T-helper 2 cell treated with Interferon-gamma antibody and Interleukin-4, amounts not matched to agents 5 μg/mL and 100 μg/mL, for 36 hours (primary cell): ENCODE data around the gene RCSD1.

Experiments
- DNase-seq: peaks from one replicate; pipeline ENCODE4 v3.0.0; 2021; ENCODE audit warnings: low spot score
- H3K27ac Mint-ChIP-seq: one replicate; pipeline ENCODE4 v1.8.0; 2021; ENCODE audit warnings: mild to moderate bottlenecking, mixed read lengths
- H3K27me3 Mint-ChIP-seq: one replicate; pipeline ENCODE4 v1.8.0; 2021; ENCODE audit warnings: low read depth, mixed read lengths
- H3K36me3 Mint-ChIP-seq: one replicate; pipeline ENCODE4 v1.8.0; 2021; ENCODE audit warnings: low read depth, mixed read lengths
- H3K4me1 Mint-ChIP-seq: one replicate; pipeline ENCODE4 v1.8.0; 2021; ENCODE audit warnings: low read depth, mixed read lengths
- H3K4me3 Mint-ChIP-seq: one replicate; pipeline ENCODE4 v1.8.0; 2022; ENCODE audit warnings: mild to moderate bottlenecking, moderate library complexity, mixed read lengths
- H3K9me3 Mint-ChIP-seq: one replicate; pipeline ENCODE4 v1.8.0; 2021; ENCODE audit warnings: mixed read lengths

The RCSD1 gene

GRCh38 chr1:167672831-167673230 lies 42.8 kb downstream of the RCSD1 start:
- DNase-seq = no peak
- Mint-ChIP-seq H3K27ac (no peak overlapping the region), H3K36me3 (peaks cover 70% of the 10 kb centered on the region), H3K4me3 (no peak overlapping the region), H3K4me1 (peaks cover 64% of the 10 kb centered on the region), H3K27me3 (no peaks in the 10 kb centered on the region), H3K9me3 (no peaks in the 10 kb centered on the region)

- Mint-ChIP-seq H3K27ac (no peak overlapping the region), H3K36me3 (peaks cover 69% of the 10 kb centered on the region), H3K4me1 (peaks cover 63% of the 10 kb centered on the region), H3K4me3 (no peak overlapping the region), H3K9me3 (no peaks in the 10 kb centered on the region), H3K27me3 (no peaks in the 10 kb centered on the region)
- DNase-seq = no peak
Measured at GRCh38 chr1:167673265-167673664, 43.2 kb downstream of the RCSD1 start.

- Mint-ChIP-seq H3K9me3 (no peaks in the 10 kb centered on the region), H3K27ac (no peak overlapping the region), H3K4me1 (peaks cover 57% of the 10 kb centered on the region), H3K36me3 (peaks cover 66% of the 10 kb centered on the region), H3K4me3 (no peak overlapping the region), H3K27me3 (no peaks in the 10 kb centered on the region)
- no peak for DNase-seq
Measured at GRCh38 chr1:167674156-167674555, 44.1 kb downstream of the RCSD1 start.

GRCh38 chr1:167675440-167675839 lies 45.4 kb downstream of the RCSD1 start:
- no peak overlapping the region for H3K4me3 Mint-ChIP-seq
- DNase-seq = no peak
- H3K27me3 Mint-ChIP-seq = no peaks in the 10 kb centered on the region
- H3K36me3 Mint-ChIP-seq = peaks cover 59% of the 10 kb centered on the region
- no peak overlapping the region for H3K27ac Mint-ChIP-seq
- H3K4me1 Mint-ChIP-seq = peaks cover 49% of the 10 kb centered on the region
- no peaks in the 10 kb centered on the region for H3K9me3 Mint-ChIP-seq

- no peak for DNase-seq
- Mint-ChIP-seq H3K27ac (peak overlapping the region; percentile 6), H3K36me3 (peaks cover 50% of the 10 kb centered on the region), H3K4me1 (peaks cover 40% of the 10 kb centered on the region), H3K4me3 (no peak overlapping the region), H3K9me3 (no peaks in the 10 kb centered on the region), H3K27me3 (no peaks in the 10 kb centered on the region)
Measured at GRCh38 chr1:167676205-167676915, 46.3 kb downstream of the RCSD1 start.

- H3K27me3 Mint-ChIP-seq = no peaks in the 10 kb centered on the region
- H3K36me3 Mint-ChIP-seq = peaks cover 45% of the 10 kb centered on the region
- peak overlapping the region; percentile 52 for H3K27ac Mint-ChIP-seq
- H3K4me3 Mint-ChIP-seq = no peak overlapping the region
- no peaks in the 10 kb centered on the region for H3K9me3 Mint-ChIP-seq
- DNase-seq = no peak
- H3K4me1 Mint-ChIP-seq = peaks cover 32% of the 10 kb centered on the region
Measured at GRCh38 chr1:167676916-167677848, 47.1 kb downstream of the RCSD1 start.

- H3K4me3 Mint-ChIP-seq = no peak overlapping the region
- DNase-seq = no peak
- H3K27me3 Mint-ChIP-seq = no peaks in the 10 kb centered on the region
- no peak overlapping the region for H3K27ac Mint-ChIP-seq
- peaks cover 25% of the 10 kb centered on the region for H3K4me1 Mint-ChIP-seq
- no peaks in the 10 kb centered on the region for H3K9me3 Mint-ChIP-seq
- H3K36me3 Mint-ChIP-seq = peaks cover 43% of the 10 kb centered on the region
Measured at GRCh38 chr1:167678422-167678821, 48.4 kb downstream of the RCSD1 start.

GRCh38 chr1:167678838-167679237 lies 48.8 kb downstream of the RCSD1 start:
- Mint-ChIP-seq H3K9me3 (no peaks in the 10 kb centered on the region), H3K27me3 (no peaks in the 10 kb centered on the region), H3K4me3 (no peak overlapping the region), H3K36me3 (peaks cover 42% of the 10 kb centered on the region), H3K4me1 (peaks cover 21% of the 10 kb centered on the region), H3K27ac (no peak overlapping the region)
- DNase-seq = no peak

- H3K4me1 Mint-ChIP-seq = peaks cover 20% of the 10 kb centered on the region
Measured at GRCh38 chr1:167679714-167680113, 49.7 kb downstream of the RCSD1 start.

GRCh38 chr1:167681024-167681423 lies 51.0 kb downstream of the RCSD1 start:
- Mint-ChIP-seq H3K36me3 (peaks cover 45% of the 10 kb centered on the region), H3K9me3 (no peaks in the 10 kb centered on the region), H3K27me3 (no peaks in the 10 kb centered on the region), H3K4me3 (no peak overlapping the region), H3K27ac (no peak overlapping the region), H3K4me1 (peaks cover 15% of the 10 kb centered on the region)
- DNase-seq = no peak

More at GRCh38 chr1:167679714-167680113, 49.7 kb downstream of the RCSD1 start:
- Mint-ChIP-seq H3K36me3 (peaks cover 43% of the 10 kb centered on the region), H3K9me3 (no peaks in the 10 kb centered on the region), H3K27ac (no peak overlapping the region), H3K4me3 (no peak overlapping the region), H3K27me3 (no peaks in the 10 kb centered on the region)
- no peak for DNase-seq

- H3K9me3 Mint-ChIP-seq = no peaks in the 10 kb centered on the region
- H3K4me3 Mint-ChIP-seq = no peak overlapping the region
- peaks cover 41% of the 10 kb centered on the region for H3K36me3 Mint-ChIP-seq
- no peak for DNase-seq
- H3K4me1 Mint-ChIP-seq = peaks cover 9% of the 10 kb centered on the region
- H3K27ac Mint-ChIP-seq = no peak overlapping the region
- H3K27me3 Mint-ChIP-seq = no peaks in the 10 kb centered on the region
Measured at GRCh38 chr1:167681451-167682098, 51.5 kb downstream of the RCSD1 start.

- Mint-ChIP-seq H3K36me3 (peaks cover 42% of the 10 kb centered on the region), H3K4me3 (no peak overlapping the region), H3K27ac (no peak overlapping the region), H3K27me3 (no peaks in the 10 kb centered on the region), H3K4me1 (peaks cover 6% of the 10 kb centered on the region), H3K9me3 (no peaks in the 10 kb centered on the region)
- no peak for DNase-seq
Measured at GRCh38 chr1:167683226-167683625, 53.2 kb downstream of the RCSD1 start.

GRCh38 chr1:167683641-167684502 lies 53.8 kb downstream of the RCSD1 start:
- Mint-ChIP-seq H3K4me3 (no peak overlapping the region), H3K27ac (peak overlapping the region; percentile 5), H3K36me3 (peaks cover 49% of the 10 kb centered on the region), H3K27me3 (no peaks in the 10 kb centered on the region), H3K4me1 (peaks cover 6% of the 10 kb centered on the region), H3K9me3 (no peaks in the 10 kb centered on the region)
- no peak for DNase-seq
